DMS79 (cell line): ENCODE results near the gene CAPN3.
"Not testable (repeated sequence)": the region's sequence is repeated elsewhere in the genome, so short reads cannot be mapped to it uniquely, and the experiment has no call there.

Experiments used
- DNase-seq: peaks from one replicate; lab custom pipeline; 2025; lab: John Stamatoyannopoulos, UW

The CAPN3 gene

GRCh38 chr15:42359249-42359648 is at the start of gene CAPN3:
CAPN3 (plus strand) TSS chr15:42359501; CDS start chr15:42359806, 305 bp downstream.
- DNase-seq: no peak

- no peak for DNase-seq
Measured at GRCh38 chr15:42313463-42313862, 45.8 kb upstream of the CAPN3 start.

DNA sequence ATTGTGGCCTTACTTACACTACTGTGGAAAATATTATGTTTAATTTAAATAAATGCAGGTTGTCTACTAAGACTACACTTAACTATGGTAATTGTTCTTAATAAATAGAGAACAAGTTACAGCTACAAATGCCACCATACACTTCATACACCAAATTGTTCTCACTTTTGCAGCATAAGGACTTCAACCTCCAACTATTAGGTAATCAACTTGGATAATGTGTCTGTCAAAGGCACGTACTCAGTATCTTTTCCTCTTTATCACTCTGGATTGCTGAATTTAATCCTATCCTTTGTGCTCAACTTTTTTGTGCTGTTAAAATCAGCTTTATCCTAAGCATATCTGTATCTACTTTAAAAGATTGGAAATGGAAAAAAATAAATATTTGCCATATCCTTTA is 44.5 kb upstream of the CAPN3 start:
- DNase-seq: no peak

- DNase-seq: no peak
Measured at GRCh38 chr15:42315521-42315920, 43.8 kb upstream of the CAPN3 start.

DNA sequence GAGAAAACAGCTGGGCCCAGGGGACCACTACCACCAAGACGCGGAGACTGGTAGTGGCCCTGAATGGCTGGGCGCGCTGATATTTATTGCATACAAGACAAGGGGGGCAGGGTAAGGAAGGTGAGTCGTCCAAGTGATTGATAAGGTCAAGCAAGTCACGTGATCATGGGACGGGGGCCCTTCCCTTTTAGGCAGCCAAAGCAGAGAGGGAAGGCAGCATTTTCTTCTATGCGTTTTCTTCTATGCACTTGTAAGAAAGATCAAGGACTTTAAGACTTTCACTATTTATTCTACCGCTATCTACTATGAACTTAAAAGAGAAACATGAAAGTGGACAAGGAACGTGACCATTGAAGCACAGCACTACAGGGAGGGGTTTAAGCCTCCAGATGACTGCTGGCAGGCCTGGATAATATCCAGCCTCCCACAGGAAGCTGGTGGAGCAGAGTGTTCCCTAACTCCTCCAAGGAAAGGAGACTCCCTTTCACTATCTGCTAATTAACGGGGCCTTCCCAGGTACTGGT is 43.0 kb upstream of the CAPN3 start:
- not testable (repeated sequence) for DNase-seq

DNA sequence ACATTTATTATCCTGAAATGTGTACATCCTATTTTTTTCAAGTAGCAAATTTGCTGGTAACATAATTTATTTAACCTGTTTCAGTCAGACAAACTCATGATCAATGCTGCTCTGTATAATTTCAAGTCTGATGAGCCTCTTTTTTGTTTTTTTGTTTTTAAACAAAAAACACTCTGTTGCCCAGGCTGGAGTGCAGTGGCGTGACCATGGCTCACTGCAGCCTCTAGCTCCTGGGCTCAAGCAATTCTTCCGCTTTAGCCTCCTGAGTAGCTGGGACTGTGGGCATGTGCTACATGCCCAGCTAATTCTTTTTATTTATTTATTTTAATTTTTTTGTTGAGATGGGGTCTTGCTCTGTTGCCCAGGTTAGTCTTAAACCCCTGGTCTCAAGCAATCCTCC is 40.1 kb upstream of the CAPN3 start:
- no peak for DNase-seq

- no peak for DNase-seq
Measured at GRCh38 chr15:42324308-42324707, 35.0 kb upstream of the CAPN3 start.

DNA sequence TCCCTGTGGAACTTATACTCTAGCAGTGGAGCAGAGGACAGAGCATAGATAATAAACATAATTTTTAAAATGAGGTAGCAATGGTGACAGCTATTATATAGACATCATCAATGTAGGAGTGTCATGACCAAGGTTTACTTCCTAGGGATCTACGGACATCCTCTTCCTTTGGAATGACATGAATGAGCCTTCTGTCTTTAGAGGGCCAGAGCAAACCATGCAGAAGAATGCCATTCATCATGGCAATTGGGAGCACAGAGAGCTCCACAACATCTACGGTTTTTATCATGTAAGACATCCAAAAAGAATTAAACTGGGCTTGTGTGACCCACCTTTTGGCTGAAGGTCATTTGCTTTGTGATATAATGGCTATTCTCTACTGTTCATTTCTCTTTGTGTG is 30.1 kb upstream of the CAPN3 start:
- DNase-seq: no peak

GRCh38 chr15:42329992-42330391 is 29.3 kb upstream of the CAPN3 start:
- no peak for DNase-seq

- no peak for DNase-seq
Measured at GRCh38 chr15:42331235-42331634, 28.1 kb upstream of the CAPN3 start.

GRCh38 chr15:42332331-42332730 is 27.0 kb upstream of the CAPN3 start:
- DNase-seq: no peak

DNA sequence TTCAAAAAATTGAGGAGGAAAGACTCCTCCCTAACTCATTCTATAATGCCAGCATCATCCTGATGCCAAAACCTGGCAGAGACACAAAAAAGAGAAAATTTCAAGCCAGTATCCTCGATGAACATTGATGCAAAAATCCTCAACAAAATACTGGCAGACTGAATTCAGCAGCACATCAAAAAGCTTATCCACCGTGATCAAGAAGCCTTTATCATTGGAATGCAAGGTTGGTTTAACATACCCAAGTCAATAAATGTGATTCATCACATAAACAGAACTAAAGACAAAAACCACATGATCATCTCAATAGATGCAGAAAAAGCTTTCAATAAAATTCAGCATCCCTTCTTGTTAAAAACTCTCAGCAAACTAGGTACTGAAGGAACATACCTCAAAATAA is 24.2 kb upstream of the CAPN3 start:
- no peak for DNase-seq

DNA sequence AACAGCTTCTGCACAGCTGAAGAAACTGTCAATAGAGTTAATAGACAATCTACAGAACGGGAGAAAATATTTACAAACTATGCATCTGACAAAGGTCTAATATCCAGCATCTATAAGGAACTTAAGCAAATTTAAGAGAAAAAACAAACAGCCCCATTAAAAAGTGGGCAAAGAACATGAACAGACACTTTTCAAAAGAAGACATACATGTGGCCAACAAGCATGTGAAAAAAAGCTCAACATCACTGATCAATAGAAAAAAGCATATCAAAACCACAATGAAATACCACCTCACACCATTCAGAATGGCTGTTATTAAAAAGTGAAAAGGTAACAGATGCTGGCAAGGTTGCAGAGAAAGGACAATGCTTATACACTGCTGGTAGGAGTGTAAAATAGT is 22.7 kb upstream of the CAPN3 start:
- not testable (repeated sequence) for DNase-seq

DNA sequence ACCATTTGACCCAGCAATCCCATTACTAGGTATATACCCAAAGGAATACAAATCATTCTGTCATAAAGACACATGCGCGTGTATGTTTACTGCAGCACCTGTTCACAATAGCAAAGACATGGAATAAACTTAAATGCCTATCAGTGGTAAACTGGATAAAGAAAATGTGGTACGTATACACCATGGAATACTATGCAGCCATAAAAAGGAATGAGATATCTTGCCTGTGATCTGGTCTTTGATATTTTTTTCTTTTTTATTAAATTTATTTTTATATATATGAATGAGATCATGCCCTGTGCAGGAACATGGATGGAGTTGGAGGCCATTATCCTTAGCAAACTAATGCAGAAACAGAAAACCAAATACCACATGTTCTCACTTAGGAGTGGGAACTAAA is 22.2 kb upstream of the CAPN3 start:
- DNase-seq: not testable (repeated sequence)

DNA sequence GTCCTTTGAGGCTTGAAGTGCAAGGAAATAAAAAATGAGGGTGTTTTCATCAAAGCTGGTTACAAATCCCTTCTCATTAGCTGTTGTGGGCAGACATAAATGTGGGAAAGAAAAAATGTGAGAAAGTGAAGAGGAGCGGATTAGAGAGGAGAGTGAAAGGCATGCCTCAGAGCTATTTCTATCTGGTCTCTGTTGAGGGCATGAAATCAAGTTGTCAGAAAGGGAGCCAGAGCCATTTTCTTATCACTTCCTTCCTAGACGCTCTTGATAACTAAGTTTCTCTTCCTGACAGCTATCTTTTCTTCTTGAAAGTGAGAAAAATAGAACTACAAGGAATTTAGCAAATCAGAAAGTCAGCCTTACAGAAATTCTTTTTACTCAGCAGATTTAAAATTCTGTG is 20.8 kb upstream of the CAPN3 start:
- DNase-seq: no peak

GRCh38 chr15:42343596-42344232 is 15.6 kb upstream of the CAPN3 start:
- DNase-seq: no peak

- DNase-seq: no peak
Measured at GRCh38 chr15:42344763-42345162, 14.5 kb upstream of the CAPN3 start.

- no peak for DNase-seq
Measured at GRCh38 chr15:42345504-42345903, 13.8 kb upstream of the CAPN3 start.

DNA sequence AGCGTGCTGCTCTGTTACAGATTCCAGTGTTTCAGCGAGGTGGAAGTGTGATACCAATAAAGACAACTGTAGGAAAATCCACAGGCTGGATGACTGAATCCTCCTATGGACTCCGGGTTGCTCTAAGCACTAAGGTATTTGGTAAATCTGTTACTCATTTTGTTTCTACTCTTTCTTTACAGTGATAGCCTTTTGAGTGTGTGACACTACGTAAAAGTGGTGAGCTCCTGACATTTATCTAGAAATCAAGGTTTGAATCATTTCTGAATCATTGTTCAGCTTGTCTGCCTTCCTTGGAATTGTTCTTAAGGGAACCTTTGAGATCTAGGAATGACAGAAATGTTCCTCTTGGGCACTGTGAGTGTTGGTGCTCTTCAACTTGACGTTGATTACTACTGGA is 11.2 kb upstream of the CAPN3 start:
- no peak for DNase-seq

DNA sequence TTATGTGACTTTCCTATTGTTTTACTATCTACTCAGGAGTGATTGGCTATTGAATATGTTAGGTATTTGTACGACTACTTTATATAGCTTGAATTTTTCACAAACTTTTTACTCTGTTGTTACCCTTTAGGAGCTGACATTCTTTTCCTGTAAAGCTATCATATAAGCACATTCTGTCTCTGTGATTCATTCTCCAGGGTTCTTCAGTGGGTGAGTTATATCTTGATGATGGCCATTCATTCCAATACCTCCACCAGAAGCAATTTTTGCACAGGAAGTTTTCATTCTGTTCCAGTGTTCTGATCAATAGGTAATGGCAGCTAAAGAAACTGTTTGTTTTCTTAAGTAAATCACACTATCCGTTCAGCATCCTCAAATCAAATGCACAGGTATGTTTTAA is 10.1 kb upstream of the CAPN3 start:
- no peak for DNase-seq

DNA sequence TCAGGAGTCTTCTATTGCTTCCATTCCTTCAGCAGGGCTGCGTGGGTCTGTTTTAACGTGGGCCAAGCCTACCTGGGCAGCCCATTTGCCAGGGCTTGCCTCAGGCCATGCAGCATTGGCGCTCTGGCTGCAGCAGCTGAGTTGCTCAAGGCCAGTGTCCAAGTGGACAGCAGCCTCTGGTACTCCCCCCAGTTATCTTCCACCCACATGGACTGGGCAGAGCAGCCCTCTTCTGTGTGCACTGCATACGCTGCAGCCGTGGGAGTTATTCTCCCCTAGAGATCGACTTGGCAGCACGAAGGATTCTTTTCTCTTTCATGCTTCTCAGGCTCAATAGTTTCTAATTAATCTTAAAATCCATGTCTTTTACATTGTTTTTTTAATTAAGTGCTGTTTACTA is 6.9 kb upstream of the CAPN3 start:
- DNase-seq: no peak

- DNase-seq: no peak
Measured at GRCh38 chr15:42353061-42353460, 6.2 kb upstream of the CAPN3 start.

GRCh38 chr15:42354824-42355223 is 4.5 kb upstream of the CAPN3 start:
- DNase-seq: no peak

DNA sequence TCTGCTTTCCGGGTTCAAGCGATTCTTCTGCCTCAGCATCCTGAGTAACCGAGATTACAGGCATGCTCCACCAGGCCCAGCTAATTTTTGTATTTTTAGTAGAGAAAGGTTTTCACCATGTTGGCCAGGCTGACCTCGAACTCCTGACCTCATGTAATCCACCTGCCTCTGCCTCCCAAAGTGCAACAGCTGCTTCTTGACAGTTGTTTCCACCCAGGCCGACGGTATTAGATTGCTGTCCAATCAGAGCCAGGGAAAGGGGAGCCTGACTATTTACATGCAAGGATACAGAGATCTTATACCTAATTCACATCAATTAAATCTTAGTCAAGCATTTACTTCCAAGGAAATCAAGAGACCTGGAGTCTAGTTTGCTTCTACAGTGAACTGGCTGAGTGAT is 4.0 kb upstream of the CAPN3 start:
- DNase-seq: no peak
